PFSK-1 (cell line): Measurements from ENCODE around the gene ARG1. TPM values are rescaled to one million over a fixed set of nuclear protein-coding genes. Genes with fewer than 3 reads are reported as not detected.

Experiments
- FOXP2 ChIP-seq: optimal IDR thresholded peaks from 2 replicates; pipeline ENCODE3; 2011; ENCODE audit warnings: borderline replicate concordance, control low read depth, inconsistent platforms; ENCODE audit not compliant: insufficient read depth; ENCODE audit errors: extremely low read length, extremely low read depth
- POLR2AphosphoS5 ChIP-seq: IDR thresholded peaks from 2 replicates; pipeline ENCODE4 v1.6.1; 2012; ENCODE audit warnings: low read depth, mild to moderate bottlenecking, control low read depth, low read length, moderate library complexity
- REST ChIP-seq, 2 experiments: IDR thresholded peaks; 2 replicates each; pipeline versions ENCODE4 v1.6.1 to v1.8.0; 2011 to 2012; ENCODE audit warnings: low read depth in 2 of 2, low read length in 2 of 2, control low read depth in 1 of 2, inconsistent platforms in 1 of 2, mild to moderate bottlenecking in 1 of 2, moderate library complexity in 1 of 2; ENCODE audit not compliant: insufficient read depth in 1 of 2
- SIN3A ChIP-seq: IDR thresholded peaks from 2 replicates; pipeline ENCODE4 v1.6.1; 2012; ENCODE audit warnings: mild to moderate bottlenecking, low read length, moderate library complexity, borderline replicate concordance; ENCODE audit not compliant: insufficient read depth
- TAF1 ChIP-seq: IDR thresholded peaks from 2 replicates; pipeline ENCODE4 v1.6.1; 2012; ENCODE audit warnings: low read length, control low read depth, borderline replicate concordance; ENCODE audit not compliant: insufficient read depth
- polyA plus RNA-seq: library from polyadenylated mRNA; unstranded; fragments of >200 nt; gene quantifications from one replicate; pipeline ENCODE4 v1.2.1, GENCODE V29; 2012; ENCODE audit warnings: low read depth, missing spikeins; ENCODE audit not compliant: insufficient read length

ARG1 gene
- not detected for polyA plus RNA-seq

- TF ChIP-seq POLR2AphosphoS5 (no peak), FOXP2 (no peak), REST (IDR thresholded peaks at IDR 0.05; ENCODE audit: insufficient read depth in 1 of 2, low read depth in 2 of 2, low read length in 2 of 2) (no peak), SIN3A (no peak), TAF1 (no peak)
Observed at GRCh38 chr6:131572686-131573415, at the start of gene ARG1. TSS of gene ARG1 (plus strand) at chr6:131573226. CDS start at chr6:131573283, 57 bp downstream.

GRCh38 chr6:131523988-131524673, 48.9 kb upstream of the ARG1 start:
- TF ChIP-seq TAF1 = no peak

- no peak for TF ChIP-seq FOXP2
- TF ChIP-seq TAF1 = no peak
- no peak for TF ChIP-seq POLR2AphosphoS5
- TF ChIP-seq REST (IDR thresholded peaks at IDR 0.05; ENCODE audit: insufficient read depth in 1 of 2, low read depth in 2 of 2, low read length in 2 of 2) = no peak
- no peak for TF ChIP-seq SIN3A
Observed at GRCh38 chr6:131524695-131525336, 48.2 kb upstream of the ARG1 start.

- TF ChIP-seq FOXP2 (no peak), TAF1 (no peak), REST (IDR thresholded peaks at IDR 0.05; ENCODE audit: insufficient read depth in 1 of 2, low read depth in 2 of 2, low read length in 2 of 2) (no peak), POLR2AphosphoS5 (no peak), SIN3A (no peak)
Observed at GRCh38 chr6:131532580-131533039, 40.4 kb upstream of the ARG1 start.

- TF ChIP-seq POLR2AphosphoS5 = no peak
- TF ChIP-seq TAF1 = no peak
- TF ChIP-seq SIN3A = no peak
- TF ChIP-seq REST (IDR thresholded peaks at IDR 0.05; ENCODE audit: insufficient read depth in 1 of 2, low read depth in 2 of 2, low read length in 2 of 2) = no peak
- TF ChIP-seq FOXP2 = no peak
Observed at GRCh38 chr6:131545317-131545716, 27.7 kb upstream of the ARG1 start.
